Hematopoietic multipotent progenitor cell treated with erythropoietin and hydrocortisone succinate and interleukin-3 and kit ligand, for 8 days (in vitro differentiated cells): ENCODE results near the gene CHN2.
"Not testable (repeated sequence)": the region's sequence is repeated elsewhere in the genome, so short reads cannot be mapped to it uniquely, and the experiment has no call there.

Experiments
- DNase-seq: peaks from one replicate; pipeline ENCODE4 v3.0.0-alpha.2; 2015

The CHN2 gene

GRCh38 chr7:29262191-29262917 lies 67.8 kb downstream of the CHN2 start:
- no peak for DNase-seq

GRCh38 chr7:29263601-29264207 lies 69.1 kb downstream of the CHN2 start:
- DNase-seq = not testable (repeated sequence)

GRCh38 chr7:29265208-29265923 lies 70.8 kb downstream of the CHN2 start:
- no peak for DNase-seq

- DNase-seq = no peak
Observed at GRCh38 chr7:29269935-29270334, 75.4 kb downstream of the CHN2 start.

- no peak for DNase-seq
Observed at GRCh38 chr7:29270594-29271318, 76.2 kb downstream of the CHN2 start.

GRCh38 chr7:29271319-29271658 lies 76.7 kb downstream of the CHN2 start:
- DNase-seq = no peak

GRCh38 chr7:29272057-29272456 lies 77.5 kb downstream of the CHN2 start:
- no peak for DNase-seq

- DNase-seq = no peak
Observed at GRCh38 chr7:29274146-29275017, 79.8 kb downstream of the CHN2 start.

GRCh38 chr7:29275018-29275318 lies 80.4 kb downstream of the CHN2 start:
- DNase-seq = no peak

GRCh38 chr7:29275493-29275892 lies 80.9 kb downstream of the CHN2 start:
- DNase-seq = no peak

GRCh38 chr7:29276199-29276598 lies 81.6 kb downstream of the CHN2 start:
- DNase-seq = no peak

- no peak for DNase-seq
Observed at GRCh38 chr7:29276806-29277205, 82.2 kb downstream of the CHN2 start.

- no peak for DNase-seq
Observed at GRCh38 chr7:29277436-29278215, 83.1 kb downstream of the CHN2 start.

GRCh38 chr7:29278337-29279069 lies 83.9 kb downstream of the CHN2 start:
- DNase-seq = no peak

- no peak for DNase-seq
Observed at GRCh38 chr7:29281782-29282541, 87.4 kb downstream of the CHN2 start.

- no peak for DNase-seq
Observed at GRCh38 chr7:29282819-29283414, 88.3 kb downstream of the CHN2 start.

- DNase-seq = no peak
Observed at GRCh38 chr7:29284696-29285443, 90.3 kb downstream of the CHN2 start.

- peak; percentile 16 for DNase-seq
Observed at GRCh38 chr7:29285444-29285793, 90.8 kb downstream of the CHN2 start.

GRCh38 chr7:29285861-29286260 lies 91.3 kb downstream of the CHN2 start:
- no peak for DNase-seq
